ENCODE measurements around the gene GBE1. TPM values are rescaled to one million over a fixed set of nuclear protein-coding genes. Genes with fewer than 3 reads are reported as not detected.
A peak's percentile ranks its signal among the peaks of the same experiment; 100 is the strongest.

Gene GBE1
- total RNA-seq, 1 donor from 2014 or later: 70.5 TPM

DNA sequence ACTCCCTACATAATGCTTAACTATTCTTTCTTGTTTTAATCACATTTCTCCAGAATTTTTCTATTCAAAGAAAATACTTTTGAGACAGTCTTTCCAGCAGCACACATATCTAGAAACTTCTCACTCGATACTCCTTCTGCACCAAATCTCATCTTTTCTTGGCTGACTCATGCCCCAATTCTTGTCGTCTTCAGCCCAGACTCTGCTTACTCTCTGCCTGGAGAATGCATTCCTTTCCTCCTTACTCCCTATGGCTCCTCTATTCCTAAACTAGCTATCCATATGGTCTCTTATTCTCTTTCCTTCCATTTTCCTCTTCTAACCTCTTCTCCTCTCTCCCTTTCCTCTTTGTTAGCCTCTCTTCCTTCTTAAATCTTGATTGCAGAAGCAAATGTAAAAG lies 158.7 kb downstream of the GBE1 start:
- no peak for DNase-seq

DNA sequence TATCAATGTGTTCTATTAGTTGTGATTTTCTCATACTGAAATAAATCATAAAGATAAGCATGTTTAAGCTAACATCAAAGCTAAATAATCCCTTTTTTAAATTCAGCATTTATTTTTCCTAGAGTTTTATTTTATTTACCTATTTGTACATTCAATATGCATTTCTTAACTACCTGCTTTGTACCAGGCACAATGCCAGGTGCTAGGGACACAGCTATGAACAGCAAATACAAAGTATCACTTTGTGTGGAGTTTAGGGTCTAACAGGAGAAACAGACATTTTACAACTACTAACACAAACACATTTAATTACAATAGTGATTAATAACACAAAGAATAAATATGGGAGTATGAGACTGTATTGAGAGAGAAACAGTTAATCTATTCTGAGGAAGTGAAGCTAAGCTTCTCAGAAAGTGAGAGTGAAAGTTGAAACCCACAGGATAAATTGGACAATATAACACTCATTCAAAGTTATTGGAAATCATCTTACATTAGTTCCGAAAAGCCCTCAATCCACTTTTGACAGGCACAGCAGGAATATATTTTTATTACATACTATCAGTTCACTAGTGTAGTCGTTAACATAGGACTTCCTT lies 159.6 kb downstream of the GBE1 start:
- DNase-seq: no peak

GRCh38 chr3:81592101-81592500 lies 169.3 kb downstream of the GBE1 start:
- no peak for DNase-seq

- DNase-seq: no peak
Observed at GRCh38 chr3:81585937-81586336, 175.5 kb downstream of the GBE1 start.

- no peak for DNase-seq
Observed at GRCh38 chr3:81585056-81585455, 176.4 kb downstream of the GBE1 start.

DNA sequence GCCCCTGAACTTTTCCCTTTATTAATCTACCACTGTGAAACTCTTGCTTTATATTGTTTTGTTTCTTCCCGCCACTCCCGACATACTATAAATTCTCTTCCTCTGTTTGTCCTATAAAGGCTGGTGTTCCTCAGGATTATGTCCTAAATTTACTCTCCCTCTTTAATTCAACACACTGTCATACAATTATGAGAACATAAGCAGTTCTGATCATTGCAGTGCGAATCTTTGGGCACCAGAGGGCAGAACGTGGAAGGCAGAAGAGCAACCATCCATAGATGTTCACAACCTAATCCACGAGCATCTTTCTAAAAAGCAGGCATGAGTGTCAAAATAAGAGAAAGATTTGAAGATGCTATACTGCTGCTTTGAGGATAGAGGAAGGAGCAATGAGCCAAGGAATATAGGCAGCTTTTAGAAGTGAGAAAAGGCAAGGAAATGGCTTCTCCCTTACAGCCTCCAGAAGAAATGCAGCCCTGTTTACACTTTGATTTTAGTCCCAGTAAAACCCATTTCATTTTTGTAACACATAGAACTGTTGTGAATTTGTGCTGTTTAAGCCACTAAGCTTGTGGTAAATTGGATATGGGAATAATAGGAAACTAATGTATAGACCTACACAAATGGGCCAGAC lies 179.4 kb downstream of the GBE1 start:
- peak; percentile 65 for DNase-seq

DNA sequence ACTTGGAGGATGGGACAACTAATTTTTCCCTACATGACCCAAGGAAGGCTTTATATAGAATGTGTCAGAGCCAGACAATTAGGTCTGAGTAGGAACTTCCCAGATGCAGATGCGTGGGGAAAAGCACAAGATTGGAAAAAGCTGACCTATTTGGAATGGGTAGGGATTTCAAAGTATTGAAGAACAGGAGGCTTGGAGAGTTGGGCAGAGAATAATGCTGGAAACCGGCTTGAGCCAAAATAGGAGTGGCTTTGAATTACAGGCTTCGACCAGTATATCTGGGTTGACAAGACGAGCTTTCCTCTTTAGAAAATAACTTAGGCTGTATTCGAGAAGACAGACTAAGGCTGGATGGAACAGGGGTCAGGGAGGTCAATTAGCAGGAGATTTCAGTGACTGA lies 181.1 kb downstream of the GBE1 start:
- DNase-seq: peak; percentile 12

DNA sequence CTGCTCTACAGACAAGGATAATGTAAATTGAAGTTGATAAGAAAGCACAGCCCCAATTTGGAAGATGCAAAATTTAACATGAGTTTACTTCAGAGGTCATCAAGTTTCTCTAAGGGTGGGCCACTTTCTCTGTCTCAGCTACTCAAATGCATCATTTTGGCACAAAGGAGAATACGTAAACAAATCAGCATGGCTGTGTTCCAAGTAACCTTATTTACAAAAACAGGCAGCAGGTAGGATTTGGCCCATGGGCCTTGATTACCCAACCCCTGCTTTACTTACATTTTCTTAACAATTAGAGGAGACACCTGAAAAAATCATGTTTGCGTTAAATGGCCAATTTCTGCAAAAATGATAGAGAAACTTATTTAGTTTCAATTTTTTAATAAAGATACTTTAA lies 181.7 kb downstream of the GBE1 start:
- no peak for DNase-seq

- no peak for DNase-seq
Observed at GRCh38 chr3:81572201-81572756, 189.2 kb downstream of the GBE1 start.

DNA sequence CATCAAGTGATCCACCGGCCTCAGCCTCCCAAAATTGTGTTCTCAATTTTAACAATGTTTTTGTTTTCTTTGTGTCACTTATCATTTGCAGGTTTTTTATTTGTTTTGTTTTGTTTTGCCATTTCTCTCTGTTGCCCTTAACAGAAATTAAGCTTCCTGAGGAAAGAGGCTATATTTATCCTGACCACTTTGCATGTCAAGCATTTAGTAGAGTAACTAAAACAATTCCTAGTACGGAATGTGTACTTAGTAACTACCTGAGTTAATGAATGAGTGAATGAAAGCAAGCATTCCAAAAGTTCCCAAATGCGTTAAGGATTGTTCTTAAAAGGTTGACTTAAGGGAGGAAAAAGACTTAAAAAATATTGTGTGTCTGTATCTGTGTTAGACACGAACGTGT lies 193.1 kb downstream of the GBE1 start:
- no peak for DNase-seq

- no peak for DNase-seq
Observed at GRCh38 chr3:81565041-81565440, 196.4 kb downstream of the GBE1 start.

- no peak for DNase-seq
Observed at GRCh38 chr3:81558106-81558505, 203.3 kb downstream of the GBE1 start.

- peak; percentile 31 for DNase-seq
Observed at GRCh38 chr3:81554801-81555200, 206.6 kb downstream of the GBE1 start.

DNA sequence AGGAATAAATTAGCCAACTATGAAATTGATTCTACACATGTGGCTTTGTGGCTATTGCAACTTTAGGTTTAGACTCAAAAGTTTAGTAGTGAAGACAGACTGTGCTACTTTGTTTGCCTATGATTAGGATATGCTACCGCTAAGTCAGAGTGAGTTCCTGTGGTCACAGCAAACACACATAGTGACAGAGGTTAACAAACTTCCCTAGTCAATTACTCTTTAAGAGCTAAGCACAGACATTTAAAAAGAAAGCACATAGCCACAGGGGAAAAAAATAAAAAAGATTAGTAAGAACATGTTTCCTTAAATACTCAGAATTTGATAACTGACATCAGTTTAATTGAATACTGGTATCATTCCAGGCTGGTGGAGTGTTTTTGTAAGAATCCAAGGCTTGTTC lies 207.1 kb downstream of the GBE1 start:
- no peak for DNase-seq

- DNase-seq: no peak
Observed at GRCh38 chr3:81550415-81550814, 211.0 kb downstream of the GBE1 start.

DNA sequence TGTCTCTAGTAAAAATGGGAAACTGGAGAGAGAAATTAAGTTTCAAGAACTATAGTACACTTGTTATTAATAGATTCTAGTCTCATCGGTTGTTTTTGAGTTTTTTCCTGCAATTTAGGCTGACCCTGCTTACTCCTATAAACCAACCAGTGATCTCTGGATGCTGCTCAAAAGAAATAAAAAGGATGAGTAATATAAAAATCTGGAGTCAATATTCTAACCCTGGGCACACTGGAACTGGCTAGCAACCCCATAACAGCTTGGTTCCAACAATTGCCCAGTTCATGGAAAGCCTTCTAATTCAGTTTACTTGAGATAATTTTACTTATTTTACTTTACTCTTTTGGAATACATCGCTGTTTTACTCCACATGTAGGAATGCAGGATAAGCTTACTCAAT lies 211.6 kb downstream of the GBE1 start:
- no peak for DNase-seq

DNA sequence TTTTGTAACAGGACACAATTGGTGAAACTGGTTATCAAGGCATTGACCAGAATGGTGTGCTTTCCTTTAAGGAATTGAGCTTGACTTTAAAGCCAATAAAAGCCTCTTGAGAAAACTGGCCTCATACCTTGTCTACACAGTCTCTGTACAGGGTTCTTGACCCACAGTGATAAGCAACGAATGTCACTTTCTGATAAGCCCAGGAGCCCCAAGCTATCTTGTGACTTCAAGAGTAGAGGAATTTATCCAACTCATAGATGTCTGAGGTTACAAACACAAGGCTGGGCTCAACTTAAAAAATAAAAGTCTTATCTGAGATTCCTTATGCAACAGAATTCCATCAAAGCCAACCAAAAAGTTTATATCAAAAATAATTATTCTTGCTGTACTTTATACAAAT lies 212.1 kb downstream of the GBE1 start:
- no peak for DNase-seq

GRCh38 chr3:81545572-81545971 lies 215.9 kb downstream of the GBE1 start:
- DNase-seq: no peak

DNA sequence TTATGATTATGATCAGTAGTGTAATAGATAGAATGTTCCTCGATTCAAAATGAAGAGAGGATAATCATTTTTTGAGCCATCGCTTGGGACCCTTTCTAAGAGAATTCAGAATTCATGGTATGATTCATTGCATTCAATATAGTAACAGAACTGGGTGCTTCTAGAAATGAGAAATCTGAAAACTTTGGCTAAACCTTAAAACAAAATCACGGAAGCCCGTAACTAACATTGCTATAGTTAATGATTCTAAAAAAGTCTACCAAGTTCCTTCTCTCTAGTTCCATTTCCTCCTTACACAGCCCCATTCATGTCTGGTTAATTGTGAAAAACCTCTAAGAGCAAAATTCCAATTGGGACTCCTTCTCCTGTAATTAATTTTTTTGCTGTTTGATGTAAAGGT lies 217.1 kb downstream of the GBE1 start:
- no peak for DNase-seq

DNA sequence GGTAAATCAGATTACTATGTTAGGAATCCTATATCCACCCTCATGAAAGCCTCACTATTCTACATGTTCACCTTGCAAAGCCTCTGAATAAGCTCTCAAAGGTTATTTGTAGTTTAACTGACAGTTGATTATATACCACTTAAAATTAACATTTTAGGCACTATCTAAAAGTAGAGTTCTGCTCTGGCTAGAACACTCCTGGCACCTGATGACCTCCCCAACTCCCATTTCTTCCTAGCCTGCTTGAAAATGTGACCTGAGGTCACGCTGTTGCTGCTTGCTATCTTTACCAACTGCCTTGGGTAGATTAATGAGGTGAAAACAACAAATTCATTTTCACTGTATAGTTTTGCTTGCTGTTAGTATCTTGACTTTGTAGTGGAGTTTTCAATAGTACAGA lies 220.7 kb downstream of the GBE1 start:
- DNase-seq: no peak

DNA sequence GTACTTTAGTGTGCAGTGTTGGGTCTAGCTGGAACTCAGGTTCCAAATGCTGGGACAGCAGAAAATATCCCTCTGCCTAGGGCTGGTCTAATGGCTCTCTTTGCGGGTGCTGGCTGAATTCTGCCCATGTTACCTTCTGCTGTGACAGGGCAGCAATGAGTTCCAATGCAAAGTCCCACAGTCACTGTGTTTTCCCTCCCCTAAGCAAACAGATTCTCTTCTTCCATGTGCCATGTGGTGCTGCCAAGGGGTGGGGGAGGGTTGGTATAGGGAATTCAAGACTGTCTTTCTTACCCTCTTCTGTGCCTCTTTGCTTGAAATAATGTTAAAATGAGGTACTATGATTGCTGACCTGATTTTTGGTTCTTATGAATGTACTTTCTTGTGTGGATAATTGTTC lies 229.6 kb downstream of the GBE1 start:
- DNase-seq: no peak

DNA sequence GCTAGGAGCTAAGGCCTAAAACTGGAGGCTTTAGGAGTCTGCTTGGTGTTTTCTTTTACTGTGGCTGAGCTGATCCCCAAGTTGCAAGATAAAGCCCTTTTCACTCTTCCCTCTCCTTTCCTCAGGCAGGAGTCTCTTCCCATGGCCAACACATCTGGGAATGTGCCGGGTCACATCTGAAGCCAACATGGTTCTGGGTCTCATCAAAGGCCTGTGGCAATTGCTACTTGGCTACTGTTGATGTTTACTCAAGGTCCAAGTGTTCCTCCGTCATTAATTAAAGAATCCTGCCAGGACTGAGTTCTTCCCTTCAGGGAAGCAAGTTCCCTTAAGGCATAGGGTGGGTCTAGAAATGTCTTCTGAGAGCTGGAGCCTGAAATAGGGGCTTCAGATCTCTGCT lies 230.2 kb downstream of the GBE1 start:
- no peak for DNase-seq

- peak; percentile 9 for DNase-seq
Observed at GRCh38 chr3:81530180-81530939, 231.1 kb downstream of the GBE1 start.

DNA sequence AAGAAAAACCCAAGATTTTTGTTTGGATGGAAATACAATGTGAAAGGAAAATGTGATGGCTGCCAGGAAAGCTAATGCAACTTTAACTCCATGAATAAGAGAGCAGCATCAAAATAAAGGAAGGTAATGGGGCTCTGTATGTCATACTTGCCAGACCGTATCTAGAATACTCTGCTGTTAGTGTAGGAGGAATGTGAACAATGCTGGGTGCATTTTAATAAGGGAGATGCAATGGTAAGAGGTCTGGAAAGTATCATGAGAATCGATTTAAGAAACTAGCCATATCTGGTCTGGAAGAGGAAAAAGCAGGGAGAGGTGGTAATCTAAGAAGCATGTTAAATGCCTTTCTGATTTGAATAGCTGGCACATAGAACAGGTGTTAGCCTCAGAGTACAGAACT lies 239.6 kb downstream of the GBE1 start:
- DNase-seq: no peak

Measured in dermis blood vessel endothelial cell (primary cell).